Measurements from ENCODE around the gene SRL.
A peak's percentile ranks its signal among the peaks of the same experiment; 100 is the strongest.

SRL gene

GRCh38 chr16:4241928-4242283, at the start of gene SRL:
SRL (minus strand) TSS chr16:4242080; CDS start chr16:4242067, 13 bp downstream.
- no peak within 1 kb of the TSS for H3K4me3 ChIP-seq (replicated peaks; ENCODE audit: low read depth, low read length)
- DNase-seq (ENCODE audit: extremely low read depth, low read depth) = no peak
- no peak for TF ChIP-seq CTCF (IDR thresholded peaks at IDR 0.05; ENCODE audit: low read depth, low read length, missing control alignments)

DNA sequence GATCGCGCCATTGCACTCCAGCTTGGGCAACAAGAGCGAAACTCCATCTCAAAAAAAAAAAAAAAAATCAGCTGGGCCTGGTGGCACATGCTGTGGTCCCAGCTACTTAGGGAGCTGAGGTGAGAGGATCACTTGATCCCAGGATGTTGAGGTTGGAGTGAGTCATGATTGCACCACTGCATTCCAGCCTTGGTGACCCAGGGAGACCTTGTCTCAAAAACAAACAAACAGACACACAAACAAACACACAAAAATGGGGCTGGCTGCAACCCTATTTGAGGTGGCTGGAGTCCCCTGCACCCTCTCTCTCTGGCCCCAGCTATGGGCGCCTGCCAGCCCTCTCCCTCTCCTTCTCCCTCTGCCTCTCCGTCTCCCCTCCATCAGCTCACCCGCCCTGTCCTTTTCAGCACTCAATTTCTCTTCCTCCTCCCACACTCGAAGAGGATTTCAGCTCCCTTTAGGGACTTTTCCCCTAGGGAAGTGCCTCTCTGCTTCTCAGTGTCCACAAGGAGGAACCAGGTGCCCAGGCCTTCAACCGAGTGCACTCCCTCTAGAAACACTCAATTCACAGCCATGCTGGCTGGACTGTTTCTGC, 48.5 kb upstream of the SRL start:
- TF ChIP-seq CTCF (IDR thresholded peaks at IDR 0.05; ENCODE audit: low read depth, low read length, missing control alignments) = peak; percentile 37
- H3K4me3 ChIP-seq (replicated peaks; ENCODE audit: low read depth, low read length) = no peak overlapping the region
- DNase-seq (ENCODE audit: extremely low read depth, low read depth) = no peak

DNA sequence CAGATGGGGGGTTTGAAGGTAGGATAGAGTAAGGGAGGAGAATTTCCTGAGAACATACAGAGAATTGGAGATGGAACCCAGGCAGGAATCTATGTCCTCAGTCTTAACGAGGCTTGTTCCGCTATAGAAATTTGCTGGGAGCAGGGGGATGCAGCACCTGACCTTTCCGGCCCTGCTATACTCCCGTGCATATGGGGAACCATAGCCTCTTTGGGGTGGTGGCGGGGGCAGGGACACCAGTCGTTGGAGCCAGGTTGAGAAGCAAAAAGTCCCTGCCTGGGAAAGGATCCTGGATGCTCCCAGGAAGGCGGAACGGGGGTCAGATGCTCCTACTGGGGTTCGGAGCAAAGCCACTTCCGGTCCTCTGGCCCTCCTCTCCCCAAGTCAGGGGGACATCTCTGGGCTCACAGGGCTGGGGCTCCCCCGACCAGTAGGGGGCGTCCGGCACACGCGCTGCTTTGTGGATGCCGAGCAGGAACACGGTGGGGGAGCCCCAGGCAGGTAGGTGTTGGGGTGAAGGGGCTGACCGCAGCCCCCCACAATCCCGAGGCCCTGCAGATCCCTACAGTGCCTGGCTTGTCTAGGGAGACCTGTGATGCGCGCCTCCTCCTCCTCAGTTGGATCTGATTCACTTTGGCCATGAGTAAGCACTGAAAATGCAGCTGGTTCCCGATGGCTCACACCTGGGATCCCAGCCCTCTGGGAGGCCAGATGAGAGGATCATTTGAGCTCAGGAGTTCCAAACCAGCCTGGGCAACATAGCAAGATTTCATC, 46.5 kb upstream of the SRL start:
- TF ChIP-seq CTCF (IDR thresholded peaks at IDR 0.05; ENCODE audit: low read depth, low read length, missing control alignments) = peak; percentile 98
- DNase-seq (ENCODE audit: extremely low read depth, low read depth) = no peak
- H3K4me3 ChIP-seq (replicated peaks; ENCODE audit: low read depth, low read length) = no peak overlapping the region

DNA sequence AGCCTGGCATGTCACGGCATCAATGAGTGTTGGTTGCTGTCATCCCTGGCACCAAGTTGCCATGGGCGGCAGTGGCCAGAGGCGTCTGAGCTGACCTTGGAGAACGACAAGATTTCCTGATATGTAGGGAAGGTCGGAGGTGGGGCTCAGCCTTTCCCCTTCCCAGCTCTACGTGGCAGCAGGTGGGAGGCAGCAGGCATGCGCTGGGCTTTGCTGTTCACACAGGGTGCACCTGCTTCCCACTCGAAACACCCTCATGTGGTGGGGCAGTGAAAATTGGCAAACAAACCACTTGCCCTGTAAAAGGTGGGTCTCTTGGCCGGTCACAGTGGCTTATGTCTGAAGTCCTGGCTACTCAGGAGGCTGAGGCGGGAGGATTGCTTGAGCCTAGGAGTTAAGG, 43.3 kb upstream of the SRL start:
- no peak overlapping the region for H3K4me3 ChIP-seq (replicated peaks; ENCODE audit: low read depth, low read length)
- no peak for TF ChIP-seq CTCF (IDR thresholded peaks at IDR 0.05; ENCODE audit: low read depth, low read length, missing control alignments)
- DNase-seq (ENCODE audit: extremely low read depth, low read depth) = no peak

DNA sequence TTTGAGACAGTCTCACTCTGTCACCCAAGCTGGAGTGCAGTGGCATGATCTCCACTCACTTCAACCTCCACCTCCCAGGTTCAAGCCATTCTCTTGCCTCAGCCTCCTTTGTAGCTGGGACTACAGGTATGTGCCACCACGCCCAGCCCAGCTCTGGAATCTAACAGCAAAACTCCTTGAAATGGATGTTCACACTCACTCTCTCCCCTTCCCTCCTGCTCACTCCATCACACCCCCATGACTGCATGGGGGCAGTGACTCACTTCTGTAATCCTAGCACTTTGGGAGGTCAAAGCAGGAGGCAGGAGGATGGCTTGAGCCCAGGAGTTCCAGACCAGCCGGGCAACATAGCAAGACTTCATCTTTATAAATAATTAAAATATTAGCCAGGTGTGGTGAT, 42.1 kb upstream of the SRL start:
- no peak for TF ChIP-seq CTCF (IDR thresholded peaks at IDR 0.05; ENCODE audit: low read depth, low read length, missing control alignments)
- H3K4me3 ChIP-seq (replicated peaks; ENCODE audit: low read depth, low read length) = no peak overlapping the region
- DNase-seq (ENCODE audit: extremely low read depth, low read depth) = no peak

DNA sequence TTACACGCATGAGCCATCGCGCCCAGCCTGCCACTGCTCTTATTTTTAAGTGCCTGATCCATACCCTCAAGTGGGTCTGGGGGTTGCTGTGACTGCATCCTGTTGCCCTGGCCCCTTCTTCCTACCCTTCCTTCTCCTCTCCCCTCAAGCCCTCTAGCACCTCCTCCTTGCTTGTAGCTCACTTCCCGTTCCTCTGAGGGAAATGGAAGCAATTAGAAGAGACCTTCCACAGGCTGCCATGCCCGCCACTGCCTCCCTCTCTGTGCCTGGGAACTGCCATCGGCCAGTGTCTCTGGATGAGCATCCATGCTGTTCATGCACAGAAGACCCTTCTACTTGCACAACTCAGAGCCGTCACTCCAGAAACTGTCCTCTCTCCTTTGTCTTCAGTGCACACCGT, 41.6 kb upstream of the SRL start:
- no peak for DNase-seq (ENCODE audit: extremely low read depth, low read depth)
- no peak for TF ChIP-seq CTCF (IDR thresholded peaks at IDR 0.05; ENCODE audit: low read depth, low read length, missing control alignments)
- H3K4me3 ChIP-seq (replicated peaks; ENCODE audit: low read depth, low read length) = no peak overlapping the region
